GM12878 (cell line): ENCODE results near the gene PHKB. TPM values are rescaled to one million over a fixed set of nuclear protein-coding genes. Genes with fewer than 3 reads are reported as not detected.

Experiments used
- ATAC-seq: fragments of 200-7000 bp; cut with Tn5 transposase; 3 replicates; pipeline ENCODE4 v1.9.1; 2020; ENCODE audit warnings: mild to moderate bottlenecking, moderate library complexity
- BruUV-seq: library from RNA; stranded (reverse); fragments of 400-500 nt; replicated peaks from 2 replicates; lab custom pipeline; 2021; lab: Mats Ljungman, UMichigan
- CTCF ChIA-PET: fragments of 300-600 bp; sonication (Branson Sonifier 250); formaldehyde crosslinking; extraction: SDS; loops from one replicate; lab custom pipeline; 2021; ENCODE audit warnings: inconsistent platforms; lab: Yijun Ruan, JAX
- POLR2A ChIA-PET: fragments of 350-600 bp; formaldehyde crosslinking; extraction: SDS; loops from one replicate; lab custom pipeline; 2021; ENCODE audit warnings: inconsistent platforms; lab: Charles Lee
- RAD21 ChIA-PET: fragments of 300-600 bp; sonication (Branson Sonifier 250); formaldehyde crosslinking; loops from one replicate; lab custom pipeline; 2023; ENCODE audit warnings: antibody characterized with exemption; ENCODE audit not compliant: unreplicated experiment; lab: Charles Lee
- SMC1A ChIA-PET: fragments of 300-600 bp; sonication (Branson Sonifier 250); formaldehyde crosslinking; loops from one replicate; lab custom pipeline; 2023; ENCODE audit not compliant: unreplicated experiment, uncharacterized antibody; lab: Charles Lee
- DNase-seq: peaks from one replicate; pipeline ENCODE4 v3.0.0-alpha.2; 2011; ENCODE audit warnings: low read depth, low spot score
- FAIRE-seq: peaks from 3 replicates; lab custom pipeline; 2011; peaks lifted over from hg19 to GRCh38; lab: Jason Lieb, UNC
- H2AFZ ChIP-seq: 2 replicates; pipeline ENCODE4 v1.6.0; 2011; ENCODE audit warnings: low read depth, low read length, control low read depth; ENCODE audit not compliant: control insufficient read depth
- H3K27ac ChIP-seq: 2 replicates; pipeline ENCODE4 v1.5.1; 2011; ENCODE audit warnings: control low read depth; ENCODE audit not compliant: control insufficient read depth, insufficient read depth
- H3K27me3 ChIP-seq, 2 experiments: replicated peaks in 1 of 2; 2 replicates each; pipeline versions ENCODE4 v1.6.0 to v1.6.1; 2011; ENCODE audit warnings: low read length in 1 of 2; ENCODE audit not compliant: control insufficient read depth in 2 of 2, insufficient read depth in 2 of 2
- H3K36me3 ChIP-seq, 2 experiments: 2 replicates each; pipeline ENCODE4 v1.5.1; 2011; ENCODE audit warnings: low read length in 1 of 2; ENCODE audit not compliant: control insufficient read depth in 2 of 2, insufficient read depth in 2 of 2
- H3K4me1 ChIP-seq: 2 replicates; pipeline ENCODE4 v1.6.1; 2011; ENCODE audit warnings: mild to moderate bottlenecking, low read length, moderate library complexity, mixed read lengths; ENCODE audit not compliant: control insufficient read depth, insufficient read depth
- H3K4me2 ChIP-seq: 2 replicates; pipeline ENCODE4 v1.6.0; 2011; ENCODE audit warnings: control low read depth; ENCODE audit not compliant: control insufficient read depth, insufficient read depth
- H3K4me3 ChIP-seq: fragments of 200-600 bp; sonication (generic); 2 replicates; pipeline ENCODE4 v1.5.1; 2016
- H3K79me2 ChIP-seq: 2 replicates; pipeline ENCODE4 v1.6.0; 2011; ENCODE audit warnings: low read length; ENCODE audit not compliant: control insufficient read depth, insufficient read depth
- H3K9ac ChIP-seq: 2 replicates; pipeline ENCODE4 v1.8.0; 2011; ENCODE audit warnings: low read length, control low read depth, mixed read lengths; ENCODE audit not compliant: control insufficient read depth, insufficient read depth
- H3K9me3 ChIP-seq: replicated peaks from 3 replicates; pipeline ENCODE4 v1.5.1; 2011; ENCODE audit warnings: mild to moderate bottlenecking, low read length; ENCODE audit not compliant: control insufficient read depth, insufficient read depth
- H4K20me1 ChIP-seq: 2 replicates; pipeline ENCODE4 v1.6.0; 2011; ENCODE audit not compliant: control insufficient read depth, insufficient read depth
- BCL3 ChIP-seq: IDR thresholded peaks from 2 replicates; pipeline ENCODE4 v1.6.1; 2011; ENCODE audit warnings: borderline replicate concordance, low read depth, mild to moderate bottlenecking, moderate library complexity, low read length; ENCODE audit not compliant: insufficient read depth, poor library complexity, severe bottlenecking
- CHD4 ChIP-seq: fragments of 200-600 bp; sonication (generic); IDR thresholded peaks from 2 replicates; pipeline ENCODE4 v1.6.1; 2016; ENCODE audit warnings: mild to moderate bottlenecking
- FOS ChIP-seq: IDR thresholded peaks from 3 replicates; pipeline ENCODE4 v1.6.1; 2011; ENCODE audit warnings: borderline replicate concordance; ENCODE audit not compliant: insufficient read length; ENCODE audit errors: extremely low read depth
- IRF4 ChIP-seq: IDR thresholded peaks from 2 replicates; pipeline ENCODE4 v1.6.1; 2011; ENCODE audit warnings: low read depth, low read length
- JUND ChIP-seq: IDR thresholded peaks from 2 replicates; pipeline ENCODE4 v1.6.1; 2012; ENCODE audit warnings: low read depth, mild to moderate bottlenecking, low read length, improper control_type of control experiment, moderate library complexity
- MXI1 ChIP-seq: fragments of 150-350 bp; IDR thresholded peaks from 2 replicates; pipeline ENCODE4 v1.6.1; 2011; ENCODE audit warnings: low read depth, mild to moderate bottlenecking, inconsistent platforms, low read length, improper control_type of control experiment
- NR2F1 ChIP-seq: fragments of 450-650 bp; conservative IDR thresholded peaks from 2 replicates; pipeline ENCODE4 v1.6.1; 2017; ENCODE audit warnings: mild to moderate bottlenecking
- PKNOX1 ChIP-seq: fragments of 450-650 bp; IDR thresholded peaks from 2 replicates; pipeline ENCODE4 v1.6.1; 2016; ENCODE audit warnings: mild to moderate bottlenecking
- REST ChIP-seq: IDR thresholded peaks from 2 replicates; pipeline ENCODE4 v1.6.1; 2012; ENCODE audit warnings: mild to moderate bottlenecking, low read depth, low read length
- RUNX3 ChIP-seq: IDR thresholded peaks from 2 replicates; pipeline ENCODE4 v1.6.1; 2012; ENCODE audit warnings: low read length, inconsistent platforms
- SRF ChIP-seq, 2 experiments: IDR thresholded peaks; 2 replicates each; pipeline ENCODE4 v1.6.1; 2011; ENCODE audit warnings: low read depth in 2 of 2, low read length in 2 of 2, mild to moderate bottlenecking in 1 of 2, moderate library complexity in 1 of 2
- YY1 ChIP-seq: IDR thresholded peaks from 2 replicates; pipeline ENCODE4 v1.6.1; 2011; ENCODE audit warnings: low read depth, mild to moderate bottlenecking, low read length
- ZBTB11 ChIP-seq: fragments of 450-650 bp; formaldehyde crosslinking; IDR thresholded peaks from 2 replicates; pipeline ENCODE4 v1.5.0; 2022; ENCODE audit warnings: mild to moderate bottlenecking, missing genetic modification characterization
- WGBS: methylation state at CpG from one replicate; pipeline ENCODE4 v1.1.6; 2016; ENCODE audit warnings: low lambda C conversion rate; ENCODE audit not compliant: insufficient replicate concordance, insufficient coverage; ENCODE audit errors: missing lambda C conversion rate; 5-methylcytosine and 5-hydroxymethylcytosine counted together
- in situ Hi-C: fragments of 300-500 bp; cut with MboI; formaldehyde crosslinking; loops from 9 replicates; pipeline ENCODE4 v1.14.3; 2018; ENCODE audit warnings: mixed read lengths
- intact Hi-C: fragments of 100-400 bp; cut with micrococcal nuclease; formaldehyde crosslinking; loops from one replicate; pipeline ENCODE4 v1.14.2; 2022; ENCODE audit not compliant: unreplicated experiment
- polyA plus RNA-seq, 11 experiments: library from polyadenylated mRNA; depleted of rRNA in 4 of 11; unstranded in 6 of 11; stranded (reverse) in 5 of 11; fragments of >200 nt; fragmentation: Nextera tagmentation in 4 of 11; fragmentation: Illumina TruSeq in 1 of 11; extraction: Ambion mirVana in 4 of 11; extraction: Trizol in 1 of 11; gene quantifications; 1 replicate in 1 of 11; 2 replicates in 10 of 11; pipeline versions ENCODE4 v1.2.1 to v1.2.3, GENCODE V29; 2011 to 2016; ENCODE audit warnings: inconsistent platforms in 2 of 11, missing spikeins in 2 of 11, low read depth in 1 of 11
- total RNA-seq, 4 experiments: library from RNA; depleted of rRNA in 3 of 4; stranded (reverse); fragments of >200 nt in 3 of 4; fragmentation: Illumina TruSeq in 1 of 4; extraction: Trizol in 1 of 4; gene quantifications; 2 replicates each; pipeline versions ENCODE4 v1.2.1 to v1.2.3, GENCODE V29; 2013 to 2021

Gene PHKB
- total and polyA plus RNA-seq, 10 of the 15 experiments (the other 5 are each of a cell fraction or from before 2014, with no cell fraction given): 14.2 to 65.6 (median 37.0) TPM

GRCh38 chr16:47477679-47478078 is 16.5 kb downstream of the PHKB start:
- H2AFZ ChIP-seq: no peak overlapping the region
- POLR2A ChIA-PET: interaction anchor here (0.6 to 2.4 kb wide), 2 partner anchors 15 to 640 kb away, joined by 4 to 6 read pairs; no protein-coding TSS in a partner anchor
- H3K4me2 ChIP-seq: no peak overlapping the region
- no peaks in the 10 kb centered on the region for H3K27me3 ChIP-seq
- no peak overlapping the region for H3K27ac ChIP-seq
- intact Hi-C loops (no loop called here), in situ Hi-C loops (no loop called here)
- 92% methylated on average over 1 of the region's 1 CpG for WGBS
- DNase-seq: no peak
- no peak overlapping the region for H3K9ac ChIP-seq
- no TSS peak for BruUV-seq
- H3K9me3 ChIP-seq: peaks cover 2% of the 10 kb centered on the region; the same call in 1 of the 3 replicates
- RAD21 ChIA-PET: interaction anchor here (0.7 to 6.4 kb wide), 2 partner anchors 14 to 332 kb away, joined by 4 to 102 read pairs; partner anchors contain the start of genes ITFG1 and PHKB
- peaks cover 15% of the 10 kb centered on the region for H3K4me1 ChIP-seq
- no peak for ATAC-seq
- CTCF ChIA-PET: interaction anchor here (5.0 to 6.0 kb wide), 2 partner anchors 12 to 15 kb away, joined by 31 to 50 read pairs; no protein-coding TSS in a partner anchor
- SMC1A ChIA-PET: interaction anchor here (1.0 to 9.5 kb wide), 4 partner anchors 9 to 27 kb away, joined by 3 to 165 read pairs (median 58); partner anchors contain the start of genes ITFG1 and PHKB
- H3K4me3 ChIP-seq: no peak overlapping the region
- FAIRE-seq: no peak
- H3K79me2 ChIP-seq: peaks cover 17% of the 10 kb centered on the region
- no peaks in the 10 kb centered on the region for H4K20me1 ChIP-seq
- TF ChIP-seq NR2F1 (no peak), CHD4 (no peak), JUND (no peak), FOS (no peak), ZBTB11 (CRISPR knock-in tag) (no peak), IRF4 (no peak), MXI1 (no peak), PKNOX1 (no peak), YY1 (no peak), REST (no peak), BCL3 (no peak), RUNX3 (no peak), SRF (IDR thresholded peaks at IDR 0.05; ENCODE audit: low read depth in 2 of 2, low read length in 2 of 2) (no peak)
- TF ChIP-seq, all 136 proteins: peak for 0
- no peaks in the 10 kb centered on the region for H3K36me3 ChIP-seq
